GM12878 (cell line): ENCODE data around the gene CIPC. TPM values are rescaled to one million over a fixed set of nuclear protein-coding genes. Genes with fewer than 3 reads are reported as not detected.

Source experiments
- ATAC-seq: fragments of 200-7000 bp; cut with Tn5 transposase; 3 replicates; pipeline ENCODE4 v1.9.1; 2020; ENCODE audit warnings: mild to moderate bottlenecking, moderate library complexity
- BruUV-seq: library from RNA; stranded (reverse); fragments of 400-500 nt; replicated peaks from 2 replicates; lab custom pipeline; 2021; lab: Mats Ljungman, UMichigan
- CTCF ChIA-PET: fragments of 300-600 bp; sonication (Branson Sonifier 250); formaldehyde crosslinking; extraction: SDS; loops from one replicate; lab custom pipeline; 2021; ENCODE audit warnings: inconsistent platforms; lab: Yijun Ruan, JAX
- POLR2A ChIA-PET: fragments of 350-600 bp; formaldehyde crosslinking; extraction: SDS; loops from one replicate; lab custom pipeline; 2021; ENCODE audit warnings: inconsistent platforms; lab: Charles Lee
- RAD21 ChIA-PET: fragments of 300-600 bp; sonication (Branson Sonifier 250); formaldehyde crosslinking; loops from one replicate; lab custom pipeline; 2023; ENCODE audit warnings: antibody characterized with exemption; ENCODE audit not compliant: unreplicated experiment; lab: Charles Lee
- SMC1A ChIA-PET: fragments of 300-600 bp; sonication (Branson Sonifier 250); formaldehyde crosslinking; loops from one replicate; lab custom pipeline; 2023; ENCODE audit not compliant: unreplicated experiment, uncharacterized antibody; lab: Charles Lee
- DNase-seq: peaks from one replicate; pipeline ENCODE4 v3.0.0-alpha.2; 2011; ENCODE audit warnings: low read depth, low spot score
- FAIRE-seq: peaks from 3 replicates; lab custom pipeline; 2011; peaks lifted over from hg19 to GRCh38; lab: Jason Lieb, UNC
- H2AFZ ChIP-seq: 2 replicates; pipeline ENCODE4 v1.6.0; 2011; ENCODE audit warnings: low read depth, low read length, control low read depth; ENCODE audit not compliant: control insufficient read depth
- H3K27ac ChIP-seq: 2 replicates; pipeline ENCODE4 v1.5.1; 2011; ENCODE audit warnings: control low read depth; ENCODE audit not compliant: control insufficient read depth, insufficient read depth
- H3K27me3 ChIP-seq, 2 experiments: replicated peaks in 1 of 2; 2 replicates each; pipeline versions ENCODE4 v1.6.0 to v1.6.1; 2011; ENCODE audit warnings: low read length in 1 of 2; ENCODE audit not compliant: control insufficient read depth in 2 of 2, insufficient read depth in 2 of 2
- H3K36me3 ChIP-seq, 2 experiments: 2 replicates each; pipeline ENCODE4 v1.5.1; 2011; ENCODE audit warnings: low read length in 1 of 2; ENCODE audit not compliant: control insufficient read depth in 2 of 2, insufficient read depth in 2 of 2
- H3K4me1 ChIP-seq: 2 replicates; pipeline ENCODE4 v1.6.1; 2011; ENCODE audit warnings: mild to moderate bottlenecking, low read length, moderate library complexity, mixed read lengths; ENCODE audit not compliant: control insufficient read depth, insufficient read depth
- H3K4me2 ChIP-seq: 2 replicates; pipeline ENCODE4 v1.6.0; 2011; ENCODE audit warnings: control low read depth; ENCODE audit not compliant: control insufficient read depth, insufficient read depth
- H3K4me3 ChIP-seq: fragments of 200-600 bp; sonication (generic); 2 replicates; pipeline ENCODE4 v1.5.1; 2016
- H3K79me2 ChIP-seq: 2 replicates; pipeline ENCODE4 v1.6.0; 2011; ENCODE audit warnings: low read length; ENCODE audit not compliant: control insufficient read depth, insufficient read depth
- H3K9ac ChIP-seq: 2 replicates; pipeline ENCODE4 v1.8.0; 2011; ENCODE audit warnings: low read length, control low read depth, mixed read lengths; ENCODE audit not compliant: control insufficient read depth, insufficient read depth
- H3K9me3 ChIP-seq: replicated peaks from 3 replicates; pipeline ENCODE4 v1.5.1; 2011; ENCODE audit warnings: mild to moderate bottlenecking, low read length; ENCODE audit not compliant: control insufficient read depth, insufficient read depth
- H4K20me1 ChIP-seq: 2 replicates; pipeline ENCODE4 v1.6.0; 2011; ENCODE audit not compliant: control insufficient read depth, insufficient read depth
- DPF2 ChIP-seq: fragments of 450-650 bp; IDR thresholded peaks from 2 replicates; pipeline ENCODE4 v1.6.1; 2017; ENCODE audit warnings: mild to moderate bottlenecking
- GATAD2B ChIP-seq: fragments of 450-650 bp; conservative IDR thresholded peaks from 2 replicates; pipeline ENCODE4 v1.6.1; 2017; ENCODE audit warnings: low read depth, mild to moderate bottlenecking, moderate library complexity
- HDGF ChIP-seq: fragments of 450-650 bp; IDR thresholded peaks from 2 replicates; pipeline ENCODE4 v1.6.1; 2016; ENCODE audit warnings: antibody characterized with exemption
- IKZF1 ChIP-seq: fragments of 450-650 bp; conservative IDR thresholded peaks from 2 replicates; pipeline ENCODE4 v1.6.1; 2017; ENCODE audit warnings: antibody characterized with exemption, mild to moderate bottlenecking
- NR2C1 ChIP-seq: fragments of 450-650 bp; IDR thresholded peaks from 2 replicates; pipeline ENCODE4 v1.6.1; 2017; ENCODE audit warnings: antibody characterized with exemption, mild to moderate bottlenecking, moderate library complexity
- NR2C2 ChIP-seq: IDR thresholded peaks from 2 replicates; pipeline ENCODE4 v1.6.1; 2011; ENCODE audit warnings: borderline replicate concordance, low read depth; ENCODE audit not compliant: control insufficient read depth, insufficient read length
- PML ChIP-seq: IDR thresholded peaks from 2 replicates; pipeline ENCODE4 v1.6.1; 2012; ENCODE audit warnings: low read length, inconsistent platforms
- POLR2A ChIP-seq: IDR thresholded peaks from 2 replicates; pipeline ENCODE4 v1.6.1; 2011; ENCODE audit warnings: low read depth, mild to moderate bottlenecking, low read length
- RELB ChIP-seq: fragments of 450-650 bp; IDR thresholded peaks from 2 replicates; pipeline ENCODE4 v1.6.1; 2017; ENCODE audit warnings: low read depth, mild to moderate bottlenecking, moderate library complexity
- SIX5 ChIP-seq: IDR thresholded peaks from 2 replicates; pipeline ENCODE4 v1.6.1; 2011; ENCODE audit warnings: mild to moderate bottlenecking, low read depth, low read length, moderate library complexity; ENCODE audit not compliant: severe bottlenecking
- SREBF1 ChIP-seq: IDR thresholded peaks from 2 replicates; pipeline ENCODE4 v1.6.1; 2012; ENCODE audit warnings: mild to moderate bottlenecking, low read length
- STAT1 ChIP-seq: fragments of 450-650 bp; conservative IDR thresholded peaks from 2 replicates; pipeline ENCODE4 v1.6.1; 2014; ENCODE audit warnings: antibody characterized with exemption, mild to moderate bottlenecking
- SUPT20H ChIP-seq: IDR thresholded peaks from 2 replicates; pipeline ENCODE4 v1.6.1; 2011; ENCODE audit warnings: low read depth, mild to moderate bottlenecking, low read length, moderate library complexity, borderline replicate concordance; ENCODE audit not compliant: control insufficient read depth
- TARDBP ChIP-seq: IDR thresholded peaks from 2 replicates; pipeline ENCODE4 v1.6.1; 2016; ENCODE audit warnings: borderline replicate concordance
- WGBS: methylation state at CpG from one replicate; pipeline ENCODE4 v1.1.6; 2016; ENCODE audit warnings: low lambda C conversion rate; ENCODE audit not compliant: insufficient replicate concordance, insufficient coverage; ENCODE audit errors: missing lambda C conversion rate; 5-methylcytosine and 5-hydroxymethylcytosine counted together
- in situ Hi-C: fragments of 300-500 bp; cut with MboI; formaldehyde crosslinking; loops from 9 replicates; pipeline ENCODE4 v1.14.3; 2018; ENCODE audit warnings: mixed read lengths
- intact Hi-C: fragments of 100-400 bp; cut with micrococcal nuclease; formaldehyde crosslinking; loops from one replicate; pipeline ENCODE4 v1.14.2; 2022; ENCODE audit not compliant: unreplicated experiment
- polyA plus RNA-seq, 11 experiments: library from polyadenylated mRNA; depleted of rRNA in 4 of 11; unstranded in 6 of 11; stranded (reverse) in 5 of 11; fragments of >200 nt; fragmentation: Nextera tagmentation in 4 of 11; fragmentation: Illumina TruSeq in 1 of 11; extraction: Ambion mirVana in 4 of 11; extraction: Trizol in 1 of 11; gene quantifications; 1 replicate in 1 of 11; 2 replicates in 10 of 11; pipeline versions ENCODE4 v1.2.1 to v1.2.3, GENCODE V29; 2011 to 2016; ENCODE audit warnings: inconsistent platforms in 2 of 11, missing spikeins in 2 of 11, low read depth in 1 of 11
- total RNA-seq, 4 experiments: library from RNA; depleted of rRNA in 3 of 4; stranded (reverse); fragments of >200 nt in 3 of 4; fragmentation: Illumina TruSeq in 1 of 4; extraction: Trizol in 1 of 4; gene quantifications; 2 replicates each; pipeline versions ENCODE4 v1.2.1 to v1.2.3, GENCODE V29; 2013 to 2021
- TF ChIP-seq, protein P1 (sequence below): IDR thresholded peaks from 2 replicates; pipeline ENCODE4 v1.6.1; 2012; ENCODE audit warnings: low read depth, low read length, improper control_type of control experiment
- TF ChIP-seq, protein P2 (sequence below): IDR thresholded peaks from 2 replicates; pipeline ENCODE4 v1.6.1; 2012; ENCODE audit warnings: low read depth, low read length, improper control_type of control experiment
- TF ChIP-seq, protein P3 (sequence below): fragments of 150-350 bp; IDR thresholded peaks from 2 replicates; pipeline ENCODE4 v1.6.1; 2016; ENCODE audit warnings: low read depth, low read length

The CIPC gene
- total and polyA plus RNA-seq, 10 of the 15 experiments (the other 5 are each of a cell fraction or from before 2014, with no cell fraction given), result 5.6 to 29.5 (median 16.5) TPM

DNA sequence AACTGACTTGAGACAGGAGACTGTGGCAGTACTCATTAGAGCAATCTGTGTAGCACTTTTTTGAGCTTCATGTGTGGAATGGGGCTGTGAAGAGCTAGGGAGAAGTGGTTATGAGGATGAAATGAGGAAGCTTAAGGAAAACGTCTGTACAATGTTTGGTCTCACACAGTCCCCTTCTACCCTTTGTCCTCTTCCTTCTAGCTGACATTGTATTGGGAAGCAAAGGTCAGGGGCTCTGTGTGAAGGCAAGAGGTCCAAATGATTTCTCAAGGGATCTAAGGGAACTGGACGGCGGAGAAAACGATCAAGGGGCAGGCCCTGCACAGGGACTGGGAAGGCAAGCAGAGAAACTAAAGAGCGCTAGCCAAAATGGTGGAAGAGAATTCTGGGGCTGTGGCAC lies 13.1 kb upstream of the CIPC start:
- POLR2A ChIA-PET, result interaction anchor here (0.8 to 1.4 kb wide), 8 partner anchors 8 to 143 kb away, joined by 3 to 5 read pairs (median 3); partner anchors contain the start of gene CIPC
- TF ChIP-seq, protein P1, sequence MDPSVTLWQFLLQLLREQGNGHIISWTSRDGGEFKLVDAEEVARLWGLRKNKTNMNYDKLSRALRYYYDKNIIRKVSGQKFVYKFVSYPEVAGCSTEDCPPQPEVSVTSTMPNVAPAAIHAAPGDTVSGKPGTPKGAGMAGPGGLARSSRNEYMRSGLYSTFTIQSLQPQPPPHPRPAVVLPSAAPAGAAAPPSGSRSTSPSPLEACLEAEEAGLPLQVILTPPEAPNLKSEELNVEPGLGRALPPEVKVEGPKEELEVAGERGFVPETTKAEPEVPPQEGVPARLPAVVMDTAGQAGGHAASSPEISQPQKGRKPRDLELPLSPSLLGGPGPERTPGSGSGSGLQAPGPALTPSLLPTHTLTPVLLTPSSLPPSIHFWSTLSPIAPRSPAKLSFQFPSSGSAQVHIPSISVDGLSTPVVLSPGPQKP, result no peak
- TF ChIP-seq HDGF, result no peak
- TF ChIP-seq SIX5, result no peak
- TF ChIP-seq STAT1, result no peak
- TF ChIP-seq IKZF1, result no peak
- TF ChIP-seq TARDBP, result no peak
- no peak for TF ChIP-seq POLR2A
- TF ChIP-seq DPF2, result no peak
- TF ChIP-seq, protein P2, sequence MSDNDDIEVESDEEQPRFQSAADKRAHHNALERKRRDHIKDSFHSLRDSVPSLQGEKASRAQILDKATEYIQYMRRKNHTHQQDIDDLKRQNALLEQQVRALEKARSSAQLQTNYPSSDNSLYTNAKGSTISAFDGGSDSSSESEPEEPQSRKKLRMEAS, result no peak
- TF ChIP-seq SREBF1, result no peak
- TF ChIP-seq SUPT20H, result no peak
- no peak for TF ChIP-seq NR2C2
- no peak for TF ChIP-seq GATAD2B
- TF ChIP-seq, protein P3, sequence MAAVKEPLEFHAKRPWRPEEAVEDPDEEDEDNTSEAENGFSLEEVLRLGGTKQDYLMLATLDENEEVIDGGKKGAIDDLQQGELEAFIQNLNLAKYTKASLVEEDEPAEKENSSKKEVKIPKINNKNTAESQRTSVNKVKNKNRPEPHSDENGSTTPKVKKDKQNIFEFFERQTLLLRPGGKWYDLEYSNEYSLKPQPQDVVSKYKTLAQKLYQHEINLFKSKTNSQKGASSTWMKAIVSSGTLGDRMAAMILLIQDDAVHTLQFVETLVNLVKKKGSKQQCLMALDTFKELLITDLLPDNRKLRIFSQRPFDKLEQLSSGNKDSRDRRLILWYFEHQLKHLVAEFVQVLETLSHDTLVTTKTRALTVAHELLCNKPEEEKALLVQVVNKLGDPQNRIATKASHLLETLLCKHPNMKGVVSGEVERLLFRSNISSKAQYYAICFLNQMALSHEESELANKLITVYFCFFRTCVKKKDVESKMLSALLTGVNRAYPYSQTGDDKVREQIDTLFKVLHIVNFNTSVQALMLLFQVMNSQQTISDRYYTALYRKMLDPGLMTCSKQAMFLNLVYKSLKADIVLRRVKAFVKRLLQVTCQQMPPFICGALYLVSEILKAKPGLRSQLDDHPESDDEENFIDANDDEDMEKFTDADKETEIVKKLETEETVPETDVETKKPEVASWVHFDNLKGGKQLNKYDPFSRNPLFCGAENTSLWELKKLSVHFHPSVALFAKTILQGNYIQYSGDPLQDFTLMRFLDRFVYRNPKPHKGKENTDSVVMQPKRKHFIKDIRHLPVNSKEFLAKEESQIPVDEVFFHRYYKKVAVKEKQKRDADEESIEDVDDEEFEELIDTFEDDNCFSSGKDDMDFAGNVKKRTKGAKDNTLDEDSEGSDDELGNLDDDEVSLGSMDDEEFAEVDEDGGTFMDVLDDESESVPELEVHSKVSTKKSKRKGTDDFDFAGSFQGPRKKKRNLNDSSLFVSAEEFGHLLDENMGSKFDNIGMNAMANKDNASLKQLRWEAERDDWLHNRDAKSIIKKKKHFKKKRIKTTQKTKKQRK, result no peak
- TF ChIP-seq NR2C1, result no peak
- TF ChIP-seq PML, result no peak
- TF ChIP-seq RELB, result no peak
- SMC1A ChIA-PET, result interaction anchor here (1.0 to 13.7 kb wide), 9 partner anchors 9 to 209 kb away, joined by 4 to 214 read pairs (median 12); partner anchors contain the start of gene CIPC

More for the DNA sequence above, 13.1 kb upstream of the CIPC start:
- Histone ChIP-seq H4K20me1 (no peaks in the 10 kb centered on the region), H3K4me1 (peaks cover 27% of the 10 kb centered on the region), H3K27ac (no peak overlapping the region), H3K4me3 (no peak overlapping the region), H3K9me3 (peaks cover 2% of the 10 kb centered on the region; the same call in 2 of the 3 replicates), H3K36me3 (no peaks in the 10 kb centered on the region), H2AFZ (no peak overlapping the region), H3K9ac (no peak overlapping the region), H3K27me3 (no peaks in the 10 kb centered on the region; a peak in 1 of 4 replicates), H3K4me2 (no peak overlapping the region), H3K79me2 (no peaks in the 10 kb centered on the region)
- FAIRE-seq (no peak), DNase-seq (no peak), ATAC-seq (no peak)
- no TSS peak for BruUV-seq
- in situ Hi-C loops (no loop called here), intact Hi-C loops (no loop called here)
- RAD21 ChIA-PET, result interaction anchor here (0.9 to 8.8 kb wide), 12 partner anchors 8 to 212 kb away, joined by 3 to 58 read pairs (median 6); no protein-coding TSS in a partner anchor
- WGBS, result 78% methylated on average over 5 of the region's 5 CpGs
- CTCF ChIA-PET, result interaction anchor here (1.2 to 20.7 kb wide), 6 partner anchors 3 to 212 kb away, joined by 3 to 719 read pairs (median 48); no protein-coding TSS in a partner anchor
